Panc1 (cell line): ENCODE results near the gene ENTREP3. TPM values are rescaled to one million over a fixed set of nuclear protein-coding genes. Genes with fewer than 3 reads are reported as not detected.

Experiments
- ATAC-seq: fragments of 200-7000 bp; cut with Tn5 transposase; 2 replicates; pipeline ENCODE4 v1.9.1; 2020; ENCODE audit warnings: mild to moderate bottlenecking, moderate library complexity
- BruUV-seq: library from RNA; stranded (reverse); fragments of 400-500 nt; replicated peaks from 2 replicates; lab custom pipeline; 2021; lab: Mats Ljungman, UMichigan
- CTCF ChIA-PET: fragments of 300-600 bp; sonication (Branson Sonifier 250); formaldehyde crosslinking; loops from one replicate; lab custom pipeline; 2022; ENCODE audit warnings: antibody characterized with exemption; lab: Charles Lee
- POLR2A ChIA-PET: fragments of 300-600 bp; sonication (Branson Sonifier 250); formaldehyde crosslinking; loops from one replicate; lab custom pipeline; 2022; ENCODE audit warnings: antibody characterized with exemption; lab: Charles Lee
- DNase-seq: peaks from one replicate; pipeline ENCODE4 v3.0.0-alpha.2; 2010; ENCODE audit warnings: low read depth, low spot score
- H3K27ac ChIP-seq: 2 replicates; pipeline ENCODE4 v1.5.1; 2011; ENCODE audit warnings: mild to moderate bottlenecking, low read length, inconsistent platforms
- H3K27me3 ChIP-seq: fragments of 200-500 bp; sonication (Bioruptor generic); 2 replicates; pipeline ENCODE4 v1.6.0; 2014; ENCODE audit warnings: low read length, inconsistent platforms; ENCODE audit not compliant: control insufficient read depth, insufficient read depth
- H3K36me3 ChIP-seq: fragments of 200-500 bp; sonication (Bioruptor generic); 2 replicates; pipeline ENCODE4 v1.5.1; 2014; ENCODE audit warnings: inconsistent platforms, mild to moderate bottlenecking, low read length, moderate library complexity; ENCODE audit not compliant: control insufficient read depth, insufficient read depth
- H3K4me1 ChIP-seq: 2 replicates; pipeline ENCODE4 v1.5.1; 2011; ENCODE audit warnings: inconsistent platforms, mild to moderate bottlenecking, low read length, moderate library complexity; ENCODE audit not compliant: control insufficient read depth, insufficient read depth
- H3K4me3 ChIP-seq, 2 experiments: 2 replicates each; pipeline ENCODE4 v1.5.1; 2011 to 2012; ENCODE audit warnings: low read depth in 2 of 2, low read length in 2 of 2, mild to moderate bottlenecking in 2 of 2, inconsistent platforms in 1 of 2, moderate library complexity in 1 of 2
- H3K9me3 ChIP-seq: fragments of 200-500 bp; sonication (Bioruptor generic); 2 replicates; pipeline ENCODE4 v1.5.1; 2014; ENCODE audit warnings: low read depth, mild to moderate bottlenecking, inconsistent platforms, low read length, moderate library complexity; ENCODE audit not compliant: control insufficient read depth, insufficient read depth
- POLR2AphosphoS5 ChIP-seq: IDR thresholded peaks from 2 replicates; pipeline ENCODE4 v1.6.1; 2012; ENCODE audit warnings: mild to moderate bottlenecking, low read depth, low read length, moderate library complexity
- SIN3A ChIP-seq: IDR thresholded peaks from 2 replicates; pipeline ENCODE4 v1.6.1; 2012; ENCODE audit warnings: low read depth, mild to moderate bottlenecking, low read length, moderate library complexity, borderline replicate concordance; ENCODE audit not compliant: insufficient read depth
- TCF7L2 ChIP-seq: IDR thresholded peaks from 2 replicates; pipeline ENCODE4 v1.6.1; 2011; ENCODE audit warnings: mild to moderate bottlenecking, low read depth, low read length, inconsistent platforms
- in situ Hi-C: cut with HindIII; loops from 2 replicates; pipeline ENCODE4 v1.10.0; 2016; ENCODE audit warnings: low sequenced_read_pairs, low pct_unique_long_range_greater_than_20kb
- intact Hi-C: fragments of 100-400 bp; cut with micrococcal nuclease; formaldehyde crosslinking; loops from one replicate; pipeline ENCODE4 v1.10.0; 2022; ENCODE audit not compliant: unreplicated experiment
- total RNA-seq: library from RNA; stranded (reverse); gene quantifications from one replicate; pipeline ENCODE4 v1.2.1, GENCODE V29; 2021; ENCODE audit not compliant: unreplicated experiment
- TF ChIP-seq, protein P1 (sequence below), 2 experiments: IDR thresholded peaks; 2 replicates each; pipeline ENCODE4 v1.6.1; 2011 to 2012; ENCODE audit warnings: low read depth in 2 of 2, control low read depth in 1 of 2, low read length in 1 of 2, mild to moderate bottlenecking in 1 of 2, moderate library complexity in 1 of 2; ENCODE audit not compliant: insufficient read depth in 1 of 2
- TF ChIP-seq, protein P2 (sequence below): fragments of 450-650 bp; IDR thresholded peaks from 2 replicates; pipeline ENCODE4 v1.5.1; 2017; ENCODE audit warnings: mild to moderate bottlenecking

ENTREP3 gene
- total RNA-seq, 1 experiment from 2014 or later: 94.7 TPM

- intact Hi-C loops: no loop called here
- POLR2A ChIA-PET: interaction anchor here (0.7 to 0.9 kb wide), 3 partner anchors 10 to 516 kb away, joined by 3 to 7 read pairs (median 6); partner anchors contain the start of genes MTX1 and THBS3
- CTCF ChIA-PET: no interaction called here
- no peak overlapping the region for H3K27ac ChIP-seq
- in situ Hi-C loops: no loop called here
- BruUV-seq: no TSS peak
- H3K9me3 ChIP-seq: no peaks in the 10 kb centered on the region
- H3K4me1 ChIP-seq: peaks cover 16% of the 10 kb centered on the region
- H3K36me3 ChIP-seq: peaks cover 3% of the 10 kb centered on the region; the same call in 1 of the 2 replicates
- DNase-seq (no peak), ATAC-seq (no peak)
- no peak for TF ChIP-seq SIN3A
- TF ChIP-seq, protein P1, sequence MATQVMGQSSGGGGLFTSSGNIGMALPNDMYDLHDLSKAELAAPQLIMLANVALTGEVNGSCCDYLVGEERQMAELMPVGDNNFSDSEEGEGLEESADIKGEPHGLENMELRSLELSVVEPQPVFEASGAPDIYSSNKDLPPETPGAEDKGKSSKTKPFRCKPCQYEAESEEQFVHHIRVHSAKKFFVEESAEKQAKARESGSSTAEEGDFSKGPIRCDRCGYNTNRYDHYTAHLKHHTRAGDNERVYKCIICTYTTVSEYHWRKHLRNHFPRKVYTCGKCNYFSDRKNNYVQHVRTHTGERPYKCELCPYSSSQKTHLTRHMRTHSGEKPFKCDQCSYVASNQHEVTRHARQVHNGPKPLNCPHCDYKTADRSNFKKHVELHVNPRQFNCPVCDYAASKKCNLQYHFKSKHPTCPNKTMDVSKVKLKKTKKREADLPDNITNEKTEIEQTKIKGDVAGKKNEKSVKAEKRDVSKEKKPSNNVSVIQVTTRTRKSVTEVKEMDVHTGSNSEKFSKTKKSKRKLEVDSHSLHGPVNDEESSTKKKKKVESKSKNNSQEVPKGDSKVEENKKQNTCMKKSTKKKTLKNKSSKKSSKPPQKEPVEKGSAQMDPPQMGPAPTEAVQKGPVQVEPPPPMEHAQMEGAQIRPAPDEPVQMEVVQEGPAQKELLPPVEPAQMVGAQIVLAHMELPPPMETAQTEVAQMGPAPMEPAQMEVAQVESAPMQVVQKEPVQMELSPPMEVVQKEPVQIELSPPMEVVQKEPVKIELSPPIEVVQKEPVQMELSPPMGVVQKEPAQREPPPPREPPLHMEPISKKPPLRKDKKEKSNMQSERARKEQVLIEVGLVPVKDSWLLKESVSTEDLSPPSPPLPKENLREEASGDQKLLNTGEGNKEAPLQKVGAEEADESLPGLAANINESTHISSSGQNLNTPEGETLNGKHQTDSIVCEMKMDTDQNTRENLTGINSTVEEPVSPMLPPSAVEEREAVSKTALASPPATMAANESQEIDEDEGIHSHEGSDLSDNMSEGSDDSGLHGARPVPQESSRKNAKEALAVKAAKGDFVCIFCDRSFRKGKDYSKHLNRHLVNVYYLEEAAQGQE (IDR thresholded peaks at IDR 0.05; ENCODE audit: insufficient read depth in 1 of 2, low read depth in 2 of 2, low read length in 1 of 2): no peak
- no peak for TF ChIP-seq TCF7L2
- TF ChIP-seq, protein P2, sequence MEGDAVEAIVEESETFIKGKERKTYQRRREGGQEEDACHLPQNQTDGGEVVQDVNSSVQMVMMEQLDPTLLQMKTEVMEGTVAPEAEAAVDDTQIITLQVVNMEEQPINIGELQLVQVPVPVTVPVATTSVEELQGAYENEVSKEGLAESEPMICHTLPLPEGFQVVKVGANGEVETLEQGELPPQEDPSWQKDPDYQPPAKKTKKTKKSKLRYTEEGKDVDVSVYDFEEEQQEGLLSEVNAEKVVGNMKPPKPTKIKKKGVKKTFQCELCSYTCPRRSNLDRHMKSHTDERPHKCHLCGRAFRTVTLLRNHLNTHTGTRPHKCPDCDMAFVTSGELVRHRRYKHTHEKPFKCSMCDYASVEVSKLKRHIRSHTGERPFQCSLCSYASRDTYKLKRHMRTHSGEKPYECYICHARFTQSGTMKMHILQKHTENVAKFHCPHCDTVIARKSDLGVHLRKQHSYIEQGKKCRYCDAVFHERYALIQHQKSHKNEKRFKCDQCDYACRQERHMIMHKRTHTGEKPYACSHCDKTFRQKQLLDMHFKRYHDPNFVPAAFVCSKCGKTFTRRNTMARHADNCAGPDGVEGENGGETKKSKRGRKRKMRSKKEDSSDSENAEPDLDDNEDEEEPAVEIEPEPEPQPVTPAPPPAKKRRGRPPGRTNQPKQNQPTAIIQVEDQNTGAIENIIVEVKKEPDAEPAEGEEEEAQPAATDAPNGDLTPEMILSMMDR: no peak
- TF ChIP-seq POLR2AphosphoS5: no peak
- no peaks in the 10 kb centered on the region for H3K27me3 ChIP-seq
- H3K4me3 ChIP-seq: no peak overlapping the region
Observed at GRCh38 chr1:155198547-155198906, 56.8 kb downstream of the ENTREP3 start.

- Histone ChIP-seq H3K4me1 (peaks cover 18% of the 10 kb centered on the region), H3K4me3 (no peak overlapping the region), H3K9me3 (no peaks in the 10 kb centered on the region), H3K36me3 (peaks cover 3% of the 10 kb centered on the region; the same call in 1 of the 2 replicates), H3K27ac (no peak overlapping the region), H3K27me3 (no peaks in the 10 kb centered on the region)
- ChIA-PET POLR2A (interaction anchor here (0.5 kb wide), 1 partner anchor 11 kb away, joined by 3 read pairs; no protein-coding TSS in a partner anchor), CTCF (no interaction called here)
- in situ Hi-C loops (no loop called here), intact Hi-C loops (no loop called here)
- DNase-seq: no peak
- no peak for TF ChIP-seq TCF7L2
- TF ChIP-seq, protein P1 (IDR thresholded peaks at IDR 0.05; ENCODE audit: insufficient read depth in 1 of 2, low read depth in 2 of 2, low read length in 1 of 2): no peak
- no peak for TF ChIP-seq POLR2AphosphoS5
- no peak for TF ChIP-seq SIN3A
- TF ChIP-seq, protein P2: no peak
- ATAC-seq: no peak
- no TSS peak for BruUV-seq
Observed at GRCh38 chr1:155197901-155198546, 57.3 kb downstream of the ENTREP3 start.
